Measurements from ENCODE around the gene IQCC.
"Not testable (repeated sequence)": the region's sequence is repeated elsewhere in the genome, so short reads cannot be mapped to it uniquely, and the experiment has no call there.

The IQCC gene

GRCh38 chr1:32205401-32206370 is at the start of gene IQCC:
TSS of gene IQCC (plus strand) at chr1:32205671. CDS start at chr1:32205682, 11 bp downstream.
- DNase-seq (ENCODE audit: low read depth): peak; percentile 67

- no peak for DNase-seq (ENCODE audit: low read depth)
Measured at GRCh38 chr1:32159189-32159588, 46.3 kb upstream of the IQCC start.

GRCh38 chr1:32163405-32163804 is 42.1 kb upstream of the IQCC start:
- DNase-seq (ENCODE audit: low read depth): no peak

- not testable (repeated sequence) for DNase-seq (ENCODE audit: low read depth)
Measured at GRCh38 chr1:32165633-32166032, 39.8 kb upstream of the IQCC start.

- DNase-seq (ENCODE audit: low read depth): no peak
Measured at GRCh38 chr1:32170991-32171390, 34.5 kb upstream of the IQCC start.

- peak; percentile 45 for DNase-seq (ENCODE audit: low read depth)
Measured at GRCh38 chr1:32172621-32173245, 32.7 kb upstream of the IQCC start.

GRCh38 chr1:32178380-32179192 is 26.9 kb upstream of the IQCC start:
- DNase-seq (ENCODE audit: low read depth): peak; percentile 34

- DNase-seq (ENCODE audit: low read depth): no peak
Measured at GRCh38 chr1:32179193-32179442, 26.4 kb upstream of the IQCC start.

GRCh38 chr1:32179443-32180185 is 25.9 kb upstream of the IQCC start, which contains the start of gene TXLNA:
TSS of gene TXLNA (plus strand) at chr1:32179675. CDS start at chr1:32180346, 671 bp downstream.
- DNase-seq (ENCODE audit: low read depth): peak; percentile 87

GRCh38 chr1:32180186-32181060 is 25.0 kb upstream of the IQCC start:
- peak; percentile 73 for DNase-seq (ENCODE audit: low read depth)

- no peak for DNase-seq (ENCODE audit: low read depth)
Measured at GRCh38 chr1:32181065-32181464, 24.4 kb upstream of the IQCC start.

- DNase-seq (ENCODE audit: low read depth): no peak
Measured at GRCh38 chr1:32181563-32181962, 23.9 kb upstream of the IQCC start.

- DNase-seq (ENCODE audit: low read depth): no peak
Measured at GRCh38 chr1:32182060-32182459, 23.4 kb upstream of the IQCC start.

- DNase-seq (ENCODE audit: low read depth): no peak
Measured at GRCh38 chr1:32184650-32185049, 20.8 kb upstream of the IQCC start.

- DNase-seq (ENCODE audit: low read depth): no peak
Measured at GRCh38 chr1:32186077-32186476, 19.4 kb upstream of the IQCC start.

GRCh38 chr1:32186491-32186890 is 19.0 kb upstream of the IQCC start:
- DNase-seq (ENCODE audit: low read depth): no peak

- DNase-seq (ENCODE audit: low read depth): no peak
Measured at GRCh38 chr1:32187850-32188249, 17.6 kb upstream of the IQCC start.

- DNase-seq (ENCODE audit: low read depth): no peak
Measured at GRCh38 chr1:32192220-32192948, 13.1 kb upstream of the IQCC start.

- DNase-seq (ENCODE audit: low read depth): no peak
Measured at GRCh38 chr1:32194984-32195383, 10.5 kb upstream of the IQCC start.

GRCh38 chr1:32195531-32195930 is 9.9 kb upstream of the IQCC start:
- no peak for DNase-seq (ENCODE audit: low read depth)

Measured in amniotic epithelial cell (primary cell).